ENCODE data around the gene TPCN1. TPM values are rescaled to one million over a fixed set of nuclear protein-coding genes. Genes with fewer than 3 reads are reported as not detected.
A peak's percentile ranks its signal among the peaks of the same experiment; 100 is the strongest.

TPCN1 gene
- total RNA-seq (19.3 TPM), polyA plus RNA-seq (39.3 TPM)

- under 1% methylated on average over 68 of the region's 68 CpGs for WGBS
- H3K4me1 ChIP-seq (ENCODE audit: insufficient read depth) = no peaks in the 10 kb centered on the region
- DNase-seq (ENCODE audit: extremely low spot score) = peak; percentile 100
- peak within 1 kb of the TSS; percentile 97 for H3K27ac ChIP-seq (ENCODE audit: low read depth)
- H3K4me3 ChIP-seq (ENCODE audit: low read depth, low read length) = peak within 1 kb of the TSS; percentile 89
- H3K36me3 ChIP-seq (ENCODE audit: insufficient read depth) = no peaks in the 10 kb centered on the region
Observed at GRCh38 chr12:113221181-113221996, at the start of gene TPCN1. TPCN1 (plus strand) TSS chr12:113221464; CDS start chr12:113226853, 5,389 bp downstream.

GRCh38 chr12:113171543-113171942 lies 49.7 kb upstream of the TPCN1 start:
- no peaks in the 10 kb centered on the region for H3K4me1 ChIP-seq (ENCODE audit: insufficient read depth)
- H3K4me3 ChIP-seq (ENCODE audit: low read depth, low read length) = no peak overlapping the region
- peaks cover 12% of the 10 kb centered on the region for H3K36me3 ChIP-seq (ENCODE audit: insufficient read depth)
- WGBS = 97% methylated on average over 9 of the region's 9 CpGs
- no peak for DNase-seq (ENCODE audit: extremely low spot score)
- no peak overlapping the region for H3K27ac ChIP-seq (ENCODE audit: low read depth)

- WGBS = 97% methylated on average over 20 of the region's 20 CpGs
- Histone ChIP-seq H3K27ac (ENCODE audit: low read depth) (no peak overlapping the region), H3K4me3 (ENCODE audit: low read depth, low read length) (no peak overlapping the region), H3K36me3 (ENCODE audit: insufficient read depth) (peaks cover 12% of the 10 kb centered on the region), H3K4me1 (ENCODE audit: insufficient read depth) (no peaks in the 10 kb centered on the region)
- DNase-seq (ENCODE audit: extremely low spot score) = no peak
Observed at GRCh38 chr12:113172185-113172584, 49.1 kb upstream of the TPCN1 start.

GRCh38 chr12:113173081-113173698 lies 48.1 kb upstream of the TPCN1 start:
- H3K4me3 ChIP-seq (ENCODE audit: low read depth, low read length) = no peak overlapping the region
- no peak overlapping the region for H3K27ac ChIP-seq (ENCODE audit: low read depth)
- peaks cover 18% of the 10 kb centered on the region for H3K36me3 ChIP-seq (ENCODE audit: insufficient read depth)
- 93% methylated on average over 7 of the region's 7 CpGs for WGBS
- H3K4me1 ChIP-seq (ENCODE audit: insufficient read depth) = no peaks in the 10 kb centered on the region
- no peak for DNase-seq (ENCODE audit: extremely low spot score)

GRCh38 chr12:113174461-113175384 lies 46.5 kb upstream of the TPCN1 start:
- Histone ChIP-seq H3K4me3 (ENCODE audit: low read depth, low read length) (no peak overlapping the region), H3K27ac (ENCODE audit: low read depth) (no peak overlapping the region), H3K36me3 (ENCODE audit: insufficient read depth) (peaks cover 18% of the 10 kb centered on the region), H3K4me1 (ENCODE audit: insufficient read depth) (no peaks in the 10 kb centered on the region)
- no peak for DNase-seq (ENCODE audit: extremely low spot score)
- 58% methylated on average over 32 of the region's 32 CpGs for WGBS

GRCh38 chr12:113179023-113179422 lies 42.2 kb upstream of the TPCN1 start:
- DNase-seq (ENCODE audit: extremely low spot score) = no peak
- no peaks in the 10 kb centered on the region for H3K4me1 ChIP-seq (ENCODE audit: insufficient read depth)
- H3K4me3 ChIP-seq (ENCODE audit: low read depth, low read length) = no peak overlapping the region
- 97% methylated on average over 14 of the region's 14 CpGs for WGBS
- H3K27ac ChIP-seq (ENCODE audit: low read depth) = no peak overlapping the region
- H3K36me3 ChIP-seq (ENCODE audit: insufficient read depth) = peaks cover 6% of the 10 kb centered on the region

- H3K4me1 ChIP-seq (ENCODE audit: insufficient read depth) = no peaks in the 10 kb centered on the region
- DNase-seq (ENCODE audit: extremely low spot score) = no peak
- WGBS = 76% methylated on average over 4 of the region's 4 CpGs
- no peak overlapping the region for H3K4me3 ChIP-seq (ENCODE audit: low read depth, low read length)
- no peak overlapping the region for H3K27ac ChIP-seq (ENCODE audit: low read depth)
- H3K36me3 ChIP-seq (ENCODE audit: insufficient read depth) = peaks cover 6% of the 10 kb centered on the region
Observed at GRCh38 chr12:113180333-113180732, 40.9 kb upstream of the TPCN1 start.

GRCh38 chr12:113181975-113182374 lies 39.3 kb upstream of the TPCN1 start:
- Histone ChIP-seq H3K4me1 (ENCODE audit: insufficient read depth) (no peaks in the 10 kb centered on the region), H3K4me3 (ENCODE audit: low read depth, low read length) (no peak overlapping the region), H3K27ac (ENCODE audit: low read depth) (no peak overlapping the region), H3K36me3 (ENCODE audit: insufficient read depth) (peaks cover 6% of the 10 kb centered on the region)
- DNase-seq (ENCODE audit: extremely low spot score) = no peak
- WGBS = 91% methylated on average over 3 of the region's 3 CpGs

GRCh38 chr12:113183030-113183589 lies 38.2 kb upstream of the TPCN1 start:
- DNase-seq (ENCODE audit: extremely low spot score) = no peak
- Histone ChIP-seq H3K27ac (ENCODE audit: low read depth) (no peak overlapping the region), H3K36me3 (ENCODE audit: insufficient read depth) (peaks cover 1% of the 10 kb centered on the region), H3K4me3 (ENCODE audit: low read depth, low read length) (no peak overlapping the region), H3K4me1 (ENCODE audit: insufficient read depth) (no peaks in the 10 kb centered on the region)
- 95% methylated on average over 11 of the region's 11 CpGs for WGBS

- DNase-seq (ENCODE audit: extremely low spot score) = no peak
- no peak overlapping the region for H3K27ac ChIP-seq (ENCODE audit: low read depth)
Observed at GRCh38 chr12:113184098-113184899, 37.0 kb upstream of the TPCN1 start.

GRCh38 chr12:113184900-113185179 lies 36.4 kb upstream of the TPCN1 start:
- DNase-seq (ENCODE audit: extremely low spot score) = peak; percentile 74
- under 1% methylated on average over 20 of the region's 20 CpGs for WGBS
- H3K4me1 ChIP-seq (ENCODE audit: insufficient read depth) = no peaks in the 10 kb centered on the region
- no peaks in the 10 kb centered on the region for H3K36me3 ChIP-seq (ENCODE audit: insufficient read depth)
- H3K27ac ChIP-seq (ENCODE audit: low read depth) = peak overlapping the region; percentile 96
- peak overlapping the region; percentile 75 for H3K4me3 ChIP-seq (ENCODE audit: low read depth, low read length)

More at GRCh38 chr12:113184098-113184899, 37.0 kb upstream of the TPCN1 start:
- Histone ChIP-seq H3K4me1 (ENCODE audit: insufficient read depth) (no peaks in the 10 kb centered on the region), H3K36me3 (ENCODE audit: insufficient read depth) (no peaks in the 10 kb centered on the region), H3K4me3 (ENCODE audit: low read depth, low read length) (peak overlapping the region; percentile 75)
- WGBS = 32% methylated on average over 26 of the region's 26 CpGs

GRCh38 chr12:113185180-113186032 lies 35.9 kb upstream of the TPCN1 start, which contains the start of the genes DDX54 and RITA1:
DDX54 (minus strand) TSS chr12:113185478; CDS start chr12:113185451, 27 bp downstream.
RITA1 (plus strand) TSS chr12:113185721; CDS start chr12:113186747, 1,026 bp downstream.
- Histone ChIP-seq H3K4me1 (ENCODE audit: insufficient read depth) (no peaks in the 10 kb centered on the region), H3K36me3 (ENCODE audit: insufficient read depth) (no peaks in the 10 kb centered on the region), H3K27ac (ENCODE audit: low read depth) (peak within 1 kb of the TSS; percentile 96), H3K4me3 (ENCODE audit: low read depth, low read length) (peak within 1 kb of the TSS; percentile 75)
- WGBS = under 1% methylated on average over 89 of the region's 89 CpGs
- peak; percentile 31 for DNase-seq (ENCODE audit: extremely low spot score)
